Sigmoid colon (tissue), 3 donors: ENCODE measurements around the gene PUM1.

Experiments used
- CTCF ChIP-seq, 4 experiments: fragments of 450-650 bp in 3 of 4; fragments of 200-600 bp in 1 of 4; IDR thresholded peaks; one replicate each; pipeline ENCODE4 v1.5.1; 2016 to 2019; ENCODE audit warnings: antibody characterized with exemption in 4 of 4, mild to moderate bottlenecking in 3 of 4, moderate library complexity in 2 of 4
- POLR2A ChIP-seq, 2 donors: fragments of 450-650 bp; IDR thresholded peaks; one replicate each; pipeline ENCODE4 v1.6.1; 2016; ENCODE audit warnings: antibody characterized with exemption in 2 of 2, mild to moderate bottlenecking in 2 of 2, moderate library complexity in 2 of 2

- TF ChIP-seq CTCF (IDR thresholded peaks at IDR 0.05) (no peak), POLR2A (IDR thresholded peaks at IDR 0.05) (no peak)
These were observed 88.0 kb downstream of the PUM1 start for GRCh38 chr1:30977511-30977910.
